HG02588 (cell line): ENCODE results near the gene TET2.
A peak's percentile ranks its signal among the peaks of the same experiment; 100 is the strongest.

ENCODE experiments used
- ATAC-seq: cut with Tn5 transposase; IDR thresholded peaks from one replicate; pipeline ENCODE4 v1.9.1; 2021; ENCODE audit warnings: mild to moderate bottlenecking, moderate library complexity; ENCODE audit not compliant: unreplicated experiment

Gene TET2

DNA sequence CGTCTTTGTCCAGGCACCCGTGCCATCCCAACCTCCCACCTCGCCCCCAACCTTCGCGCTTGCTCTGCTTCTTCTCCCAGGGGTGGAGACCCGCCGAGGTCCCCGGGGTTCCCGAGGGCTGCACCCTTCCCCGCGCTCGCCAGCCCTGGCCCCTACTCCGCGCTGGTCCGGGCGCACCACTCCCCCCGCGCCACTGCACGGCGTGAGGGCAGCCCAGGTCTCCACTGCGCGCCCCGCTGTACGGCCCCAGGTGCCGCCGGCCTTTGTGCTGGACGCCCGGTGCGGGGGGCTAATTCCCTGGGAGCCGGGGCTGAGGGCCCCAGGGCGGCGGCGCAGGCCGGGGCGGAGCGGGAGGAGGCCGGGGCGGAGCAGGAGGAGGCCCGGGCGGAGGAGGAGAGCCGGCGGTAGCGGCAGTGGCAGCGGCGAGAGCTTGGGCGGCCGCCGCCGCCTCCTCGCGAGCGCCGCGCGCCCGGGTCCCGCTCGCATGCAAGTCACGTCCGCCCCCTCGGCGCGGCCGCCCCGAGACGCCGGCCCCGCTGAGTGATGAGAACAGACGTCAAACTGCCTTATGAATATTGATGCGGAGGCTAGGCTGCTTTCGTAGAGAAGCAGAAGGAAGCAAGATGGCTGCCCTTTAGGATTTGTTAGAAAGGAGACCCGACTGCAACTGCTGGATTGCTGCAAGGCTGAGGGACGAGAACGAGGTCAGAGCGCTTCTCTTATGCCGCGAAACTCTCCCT, at the start of gene TET2:
Gene TET2 (plus strand): TSS at position 601 of the 740 bp plus-strand sequence. CDS start 87,067 bp downstream, outside the sequence.
- ATAC-seq: peak; percentile 84

DNA sequence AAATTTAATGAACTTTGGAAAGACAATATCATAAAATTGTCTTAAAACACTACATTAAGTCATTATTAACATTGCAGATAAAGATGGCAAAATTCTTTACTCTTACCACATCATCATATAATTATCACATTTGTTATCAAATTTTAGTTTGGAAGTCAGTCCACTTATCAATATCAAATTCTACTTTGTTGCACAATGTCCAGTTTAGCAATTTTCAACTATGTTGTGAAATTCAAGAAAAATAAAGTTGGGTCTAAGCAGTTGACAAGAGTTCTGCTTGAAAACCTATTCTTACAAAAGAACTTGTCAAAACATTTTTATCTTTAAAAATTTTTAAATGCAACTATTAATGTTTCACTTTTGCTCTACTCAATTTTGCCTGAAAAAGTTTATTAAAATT, 44.7 kb upstream of the TET2 start:
- ATAC-seq: no peak

DNA sequence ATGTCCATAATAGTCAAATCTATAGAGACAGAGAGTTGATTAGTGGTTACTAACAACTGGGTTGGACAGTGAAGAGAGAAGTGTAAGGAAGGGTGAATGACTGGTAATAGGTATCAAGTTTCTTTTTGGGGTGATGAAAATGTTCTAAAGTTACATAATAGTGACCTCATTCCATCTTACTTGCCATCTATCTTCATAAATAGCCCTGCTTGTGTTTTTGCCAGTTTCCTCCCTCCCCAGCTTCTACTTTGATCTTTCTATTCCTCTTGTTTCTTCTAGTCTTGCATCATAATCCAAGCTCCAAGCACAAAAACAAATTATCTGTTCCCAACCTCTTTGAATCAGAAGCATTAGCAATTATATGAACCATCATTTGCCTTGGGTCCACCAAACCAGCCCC, 40.2 kb upstream of the TET2 start:
- no peak for ATAC-seq

DNA sequence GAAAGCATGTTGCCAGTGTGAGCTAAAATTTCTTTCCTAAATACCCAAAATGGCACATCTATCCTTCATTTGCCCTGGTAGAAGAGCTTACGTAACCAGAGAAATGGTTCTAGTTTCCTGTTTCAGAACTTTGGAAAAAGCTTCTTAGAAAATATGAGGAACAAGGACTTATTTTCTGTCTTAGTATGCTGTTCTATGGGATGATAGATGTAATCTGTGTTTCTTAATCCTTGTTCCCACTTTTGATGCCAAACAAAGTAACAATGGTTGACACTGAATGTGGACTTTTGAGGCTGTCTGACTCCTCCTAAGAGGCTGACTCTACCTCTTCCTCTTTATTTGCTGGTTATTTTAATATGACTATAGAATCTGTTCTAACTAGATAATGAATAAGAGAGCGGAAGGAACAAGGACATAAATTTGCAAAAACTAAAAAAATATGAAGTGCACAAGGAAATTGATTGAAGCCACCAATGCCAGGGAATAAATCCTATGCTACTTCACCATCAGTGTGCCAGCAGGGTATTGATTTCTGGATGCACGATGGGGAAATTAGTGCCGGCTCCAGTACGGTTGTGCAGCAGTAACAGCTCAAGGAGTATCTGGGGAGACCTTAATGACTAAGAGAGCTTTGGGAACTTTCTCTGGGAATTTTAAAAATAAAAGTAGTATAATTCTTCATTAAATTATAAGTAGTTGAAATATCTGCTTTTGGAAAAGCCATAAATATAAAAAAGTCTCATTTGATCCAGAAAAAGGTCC, 39.4 kb upstream of the TET2 start:
- ATAC-seq: no peak

GRCh38 chr4:105108971-105109370, 37.7 kb upstream of the TET2 start:
- ATAC-seq: no peak

- ATAC-seq: no peak
These were observed 34.4 kb upstream of the TET2 start for GRCh38 chr4:105112274-105112673.

DNA sequence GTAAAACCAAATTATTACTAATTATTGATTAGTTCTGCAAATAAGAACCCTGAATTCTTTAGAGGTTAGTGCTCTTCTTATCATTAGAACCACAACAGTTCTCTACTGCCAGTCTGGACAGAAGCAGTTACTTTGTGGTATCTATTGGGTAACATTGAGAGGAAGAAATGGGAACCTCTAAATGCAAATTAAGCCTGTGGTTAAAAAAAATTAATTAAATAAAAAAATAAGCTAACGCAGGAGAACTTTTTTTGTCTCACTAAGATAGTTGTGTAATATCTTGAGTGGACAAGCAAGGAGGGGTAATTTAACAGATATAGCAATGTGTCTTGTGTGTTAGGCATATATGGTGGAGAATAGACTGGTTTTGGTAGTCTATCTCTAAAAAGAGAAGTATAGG, 32.9 kb upstream of the TET2 start:
- ATAC-seq: no peak

GRCh38 chr4:105116616-105117319, 29.9 kb upstream of the TET2 start:
- ATAC-seq: no peak

DNA sequence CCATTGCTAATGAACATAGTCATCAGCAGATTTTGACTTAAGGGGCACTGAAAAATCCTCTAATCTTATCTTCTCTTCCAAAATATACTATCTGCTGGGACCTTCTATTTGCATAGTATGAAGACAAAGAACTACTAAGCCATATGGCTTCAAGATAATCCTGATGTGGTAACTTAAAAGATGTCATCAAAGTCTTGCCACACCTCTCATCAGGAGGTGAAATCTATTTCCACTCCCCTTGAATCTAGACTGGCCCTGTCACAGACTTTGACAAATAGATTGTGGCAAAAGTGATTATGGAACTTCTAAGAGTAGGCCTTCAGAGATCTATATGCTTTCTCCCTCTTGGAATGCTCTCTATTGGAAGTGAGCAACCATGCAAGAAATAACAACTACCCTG, 27.3 kb upstream of the TET2 start:
- no peak for ATAC-seq

GRCh38 chr4:105120626-105121025, 26.1 kb upstream of the TET2 start:
- ATAC-seq: no peak

DNA sequence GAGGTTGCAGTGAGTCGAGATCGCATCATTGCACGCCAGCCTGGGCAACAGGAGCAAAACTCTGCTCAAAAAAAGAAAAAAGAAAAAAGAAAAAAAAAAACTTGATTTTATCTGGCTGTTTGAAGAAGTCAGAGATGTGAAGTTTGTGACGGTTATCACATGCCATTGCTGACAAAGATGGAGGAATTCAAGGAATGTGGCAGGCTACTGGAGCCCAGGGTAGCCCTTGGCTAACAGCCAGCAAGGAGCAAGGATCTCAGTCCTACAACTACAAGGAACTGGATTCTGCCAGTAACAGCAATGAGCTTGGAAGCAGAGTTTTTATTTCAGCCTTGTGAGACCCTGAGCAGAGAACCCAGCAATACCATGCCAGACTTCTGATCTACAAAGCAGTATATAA, 24.3 kb upstream of the TET2 start:
- ATAC-seq: no peak

GRCh38 chr4:105126311-105127169, 20.1 kb upstream of the TET2 start:
- ATAC-seq: no peak

GRCh38 chr4:105127170-105127445, 19.6 kb upstream of the TET2 start:
- no peak for ATAC-seq

- no peak for ATAC-seq
These were observed 18.5 kb upstream of the TET2 start for GRCh38 chr4:105128208-105128607.

- no peak for ATAC-seq
These were observed 17.2 kb upstream of the TET2 start for GRCh38 chr4:105129286-105130040.

DNA sequence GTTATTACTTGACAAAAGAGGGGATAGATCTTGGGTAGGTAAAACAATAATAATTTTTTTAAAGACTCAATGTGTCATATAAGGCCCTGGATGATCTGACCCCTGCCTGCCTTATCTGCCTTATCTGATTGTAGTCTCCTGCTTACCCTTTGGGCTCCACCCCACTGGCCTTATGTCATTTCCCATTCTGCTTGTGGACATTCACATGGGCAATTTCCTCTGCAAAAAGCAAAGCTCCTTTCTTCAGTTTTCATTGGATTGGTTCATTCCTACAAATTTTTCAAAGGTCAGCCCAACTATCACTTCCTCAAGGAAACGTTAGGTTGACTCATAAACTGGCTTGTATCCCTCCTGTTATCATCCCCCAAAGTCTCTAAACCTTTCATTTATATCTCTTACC, 15.7 kb upstream of the TET2 start:
- ATAC-seq: no peak

- no peak for ATAC-seq
These were observed 12.7 kb upstream of the TET2 start for GRCh38 chr4:105133976-105134375.

DNA sequence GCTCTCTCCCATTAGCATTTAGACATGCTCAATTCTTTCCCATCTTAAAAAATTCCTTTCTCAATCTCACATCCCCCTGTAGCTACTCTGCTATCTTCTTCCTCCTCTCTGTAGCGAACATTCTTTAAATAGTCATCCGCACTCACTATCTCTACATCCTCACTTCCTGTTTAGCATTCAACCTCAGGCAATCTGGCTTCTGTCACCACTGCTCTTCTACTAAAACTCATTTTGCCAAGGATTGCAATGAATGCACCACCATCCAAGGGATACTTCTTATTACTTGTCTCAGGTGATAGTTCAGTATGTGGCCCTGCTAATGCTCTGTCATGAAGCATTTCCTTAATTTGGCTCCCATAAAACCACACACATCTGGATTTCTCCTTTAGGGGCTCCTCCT, 10.9 kb upstream of the TET2 start:
- no peak for ATAC-seq

DNA sequence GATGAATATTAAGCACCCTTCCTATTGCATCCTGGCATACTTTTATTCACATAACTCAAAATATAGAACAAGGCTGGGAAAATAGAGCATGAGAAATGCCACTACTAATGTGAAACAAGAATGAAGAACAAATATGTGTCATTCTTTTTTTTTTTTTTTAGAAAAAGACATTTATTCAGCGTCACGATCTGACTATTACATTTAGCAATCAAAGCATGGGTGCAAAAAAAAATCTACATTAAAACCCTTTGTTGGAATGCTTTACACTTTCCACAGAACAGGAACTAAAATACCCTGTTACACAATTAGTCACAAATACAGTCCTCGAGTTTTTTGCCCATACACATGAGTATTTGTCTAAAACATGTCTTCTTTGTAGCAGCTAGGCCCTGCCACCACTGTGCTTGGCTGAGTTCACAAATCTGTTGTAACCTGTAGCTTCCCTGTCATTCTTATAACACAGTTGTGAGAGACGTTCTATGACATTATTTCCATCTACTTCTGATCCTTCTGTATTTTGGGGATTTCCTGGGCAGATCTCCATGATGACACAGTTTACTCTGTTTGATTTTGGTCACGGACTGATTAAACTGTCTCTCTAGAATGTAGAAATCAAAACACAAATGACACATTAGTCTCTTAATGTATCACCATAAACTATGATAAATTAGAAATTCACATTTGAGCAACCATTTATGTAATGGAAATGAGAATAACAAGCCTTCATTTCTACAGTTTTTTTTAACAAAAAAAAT, 9.4 kb upstream of the TET2 start:
- no peak for ATAC-seq

- no peak for ATAC-seq
These were observed 7.0 kb upstream of the TET2 start for GRCh38 chr4:105139646-105140045.
